Measurements from ENCODE around the gene SMIM3. TPM values are rescaled to one million over a fixed set of nuclear protein-coding genes. Genes with fewer than 3 reads are reported as not detected.
A peak's percentile ranks its signal among the peaks of the same experiment; 100 is the strongest.
"Not testable (repeated sequence)": the region's sequence is repeated elsewhere in the genome, so short reads cannot be mapped to it uniquely, and the experiment has no call there.

Gene SMIM3
- total RNA-seq, 1 experiment from 2014 or later, result 15.6 TPM

DNA sequence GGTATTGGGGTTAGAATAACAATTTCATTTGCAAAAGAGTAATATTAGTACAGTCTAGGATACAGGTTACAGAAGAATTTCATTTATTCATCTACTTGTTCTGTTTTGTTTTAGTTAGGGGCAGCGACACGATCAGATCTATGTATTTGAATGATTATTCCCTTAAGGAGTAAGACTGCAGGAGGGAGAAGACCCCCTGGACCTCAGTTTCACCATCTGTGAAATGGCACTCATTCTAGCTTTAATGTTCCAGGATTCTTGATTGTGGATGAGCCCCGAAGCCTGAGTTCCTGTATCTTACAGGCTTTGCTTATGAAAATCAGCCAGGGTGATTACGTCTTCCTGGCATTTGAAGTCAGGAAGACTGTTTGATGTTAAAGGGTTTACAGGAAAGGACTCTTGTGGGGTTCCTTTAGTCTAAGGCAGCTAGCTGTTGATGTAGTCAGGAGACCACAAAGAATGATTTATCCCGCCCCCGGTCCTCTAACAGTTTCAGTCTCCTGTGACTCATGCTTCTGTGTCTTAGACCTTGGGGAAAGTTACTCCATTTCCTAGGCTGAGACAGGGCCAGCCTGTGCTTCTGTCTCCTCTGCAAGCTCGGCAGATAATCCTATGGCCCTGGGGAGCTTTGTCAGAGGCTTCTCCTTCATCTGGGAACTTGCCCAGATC is 11.5 kb downstream of the SMIM3 start:
- Histone ChIP-seq H3K9me2 (replicated peaks; ENCODE audit: low read length) (no peaks in the 10 kb centered on the region), H2AFZ (ENCODE audit: low read length) (peak overlapping the region; percentile 66), H3K9me3 (ENCODE audit: low read length) (no peaks in the 10 kb centered on the region), H3K4me2 (ENCODE audit: low read length) (peak overlapping the region; percentile 72), H3K4me3 (ENCODE audit: low read length) (peak overlapping the region; percentile 21), H3K9ac (ENCODE audit: low read length) (peak overlapping the region; percentile 29), H3K36me3 (ENCODE audit: low read depth, low read length) (no peaks in the 10 kb centered on the region), H3K27ac (ENCODE audit: low read length) (peak overlapping the region; percentile 81), H3K27me3 (ENCODE audit: low read length) (no peaks in the 10 kb centered on the region), H3K79me2 (ENCODE audit: low read length) (peaks cover 28% of the 10 kb centered on the region), H4K20me1 (ENCODE audit: low read length) (no peaks in the 10 kb centered on the region), H3F3A (ENCODE audit: low read length, unreplicated experiment) (peaks cover 10% of the 10 kb centered on the region), H3K4me1 (ENCODE audit: insufficient read depth, low read length) (peaks cover 23% of the 10 kb centered on the region)
- CTCF ChIA-PET, result interaction anchor here (0.6 kb wide), 1 partner anchor 964 kb away, joined by 11 read pairs; no protein-coding TSS in a partner anchor
- intact Hi-C loops (cut with micrococcal nuclease), result no loop called here
- peak; percentile 99 for ATAC-seq
- POLR2A ChIA-PET (ENCODE audit: unreplicated experiment), result interaction anchor here (0.6 kb wide), 1 partner anchor 12 kb away, joined by 5 read pairs; no protein-coding TSS in a partner anchor
- peak; percentile 90 for DNase-seq
- no TSS peak for BruUV-seq (replicated peaks)
- TF ChIP-seq, protein P1, sequence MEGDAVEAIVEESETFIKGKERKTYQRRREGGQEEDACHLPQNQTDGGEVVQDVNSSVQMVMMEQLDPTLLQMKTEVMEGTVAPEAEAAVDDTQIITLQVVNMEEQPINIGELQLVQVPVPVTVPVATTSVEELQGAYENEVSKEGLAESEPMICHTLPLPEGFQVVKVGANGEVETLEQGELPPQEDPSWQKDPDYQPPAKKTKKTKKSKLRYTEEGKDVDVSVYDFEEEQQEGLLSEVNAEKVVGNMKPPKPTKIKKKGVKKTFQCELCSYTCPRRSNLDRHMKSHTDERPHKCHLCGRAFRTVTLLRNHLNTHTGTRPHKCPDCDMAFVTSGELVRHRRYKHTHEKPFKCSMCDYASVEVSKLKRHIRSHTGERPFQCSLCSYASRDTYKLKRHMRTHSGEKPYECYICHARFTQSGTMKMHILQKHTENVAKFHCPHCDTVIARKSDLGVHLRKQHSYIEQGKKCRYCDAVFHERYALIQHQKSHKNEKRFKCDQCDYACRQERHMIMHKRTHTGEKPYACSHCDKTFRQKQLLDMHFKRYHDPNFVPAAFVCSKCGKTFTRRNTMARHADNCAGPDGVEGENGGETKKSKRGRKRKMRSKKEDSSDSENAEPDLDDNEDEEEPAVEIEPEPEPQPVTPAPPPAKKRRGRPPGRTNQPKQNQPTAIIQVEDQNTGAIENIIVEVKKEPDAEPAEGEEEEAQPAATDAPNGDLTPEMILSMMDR (conservative IDR thresholded peaks at IDR 0.05; ENCODE audit: low read depth, low read length), result no peak
- TF ChIP-seq EZH2phosphoT487 (IDR thresholded peaks at IDR 0.05; ENCODE audit: borderline replicate concordance, low read length) (no peak), EZH2 (IDR thresholded peaks at IDR 0.05; ENCODE audit: low read length, unreplicated experiment) (no peak)

DNA sequence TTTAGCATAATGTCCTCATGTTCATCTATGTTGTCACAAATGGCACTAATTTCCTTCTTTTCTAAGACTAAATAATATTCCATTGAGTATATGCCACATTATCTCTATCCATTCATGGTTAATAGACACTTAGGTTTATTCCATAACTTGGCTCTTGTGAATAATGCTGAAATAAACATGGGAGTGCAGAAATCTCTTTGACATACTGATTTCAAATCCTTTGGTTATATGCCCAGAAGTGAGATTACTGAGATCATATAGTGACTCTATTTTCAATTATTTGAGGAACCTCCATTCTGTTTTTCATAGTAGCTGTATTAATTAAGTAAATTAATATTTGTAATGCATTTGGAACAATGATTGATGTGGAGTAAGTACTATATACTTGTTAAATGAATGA is 13.0 kb downstream of the SMIM3 start:
- Histone ChIP-seq H3K27me3 (ENCODE audit: low read length) (no peaks in the 10 kb centered on the region), H3K79me2 (ENCODE audit: low read length) (peaks cover 27% of the 10 kb centered on the region), H3K9me3 (ENCODE audit: low read length) (no peaks in the 10 kb centered on the region), H3K9me2 (replicated peaks; ENCODE audit: low read length) (no peaks in the 10 kb centered on the region), H4K20me1 (ENCODE audit: low read length) (no peaks in the 10 kb centered on the region), H3K4me3 (ENCODE audit: low read length) (no peak overlapping the region), H3K4me2 (ENCODE audit: low read length) (no peak overlapping the region), H3K36me3 (ENCODE audit: low read depth, low read length) (no peaks in the 10 kb centered on the region), H2AFZ (ENCODE audit: low read length) (no peak overlapping the region), H3F3A (ENCODE audit: low read length, unreplicated experiment) (peaks cover 10% of the 10 kb centered on the region), H3K9ac (ENCODE audit: low read length) (no peak overlapping the region), H3K4me1 (ENCODE audit: insufficient read depth, low read length) (peaks cover 23% of the 10 kb centered on the region), H3K27ac (ENCODE audit: low read length) (no peak overlapping the region)
- BruUV-seq (replicated peaks), result no TSS peak
- ChIA-PET CTCF (interaction anchor here (0.5 kb wide), 1 partner anchor 331 kb away, joined by 3 read pairs; no protein-coding TSS in a partner anchor), POLR2A (ENCODE audit: unreplicated experiment) (no interaction called here)
- ATAC-seq (no peak), DNase-seq (no peak)
- intact Hi-C loops (cut with micrococcal nuclease), result no loop called here
- TF ChIP-seq EZH2phosphoT487 (IDR thresholded peaks at IDR 0.05; ENCODE audit: borderline replicate concordance, low read length), result no peak
- no peak for TF ChIP-seq EZH2 (IDR thresholded peaks at IDR 0.05; ENCODE audit: low read length, unreplicated experiment)
- TF ChIP-seq, protein P1 (conservative IDR thresholded peaks at IDR 0.05; ENCODE audit: low read depth, low read length), result no peak

DNA sequence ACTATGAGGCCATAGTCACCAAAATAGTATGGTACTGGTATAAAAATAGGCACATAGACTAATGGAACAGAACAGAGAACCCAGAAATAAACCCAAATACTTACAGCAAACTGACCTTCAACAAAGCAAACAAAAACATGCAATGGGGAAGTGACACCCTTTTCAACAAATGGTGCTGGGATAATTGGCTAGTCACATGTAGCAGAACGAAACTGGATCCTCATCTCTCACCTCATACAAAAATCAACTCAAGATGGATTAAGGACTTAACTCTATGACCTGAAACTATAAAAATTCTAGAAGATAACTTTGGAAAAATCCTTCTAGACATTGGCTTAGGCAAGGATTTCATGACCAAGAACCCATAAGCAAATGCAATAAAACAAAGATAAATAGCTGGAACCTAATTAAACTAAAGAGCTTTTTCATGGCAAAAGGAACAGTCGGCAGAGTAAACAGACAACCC is 14.9 kb downstream of the SMIM3 start:
- H3K4me2 ChIP-seq (ENCODE audit: low read length); H3K4me3 ChIP-seq (ENCODE audit: low read length); H3K27ac ChIP-seq (ENCODE audit: low read length); intact Hi-C loops (cut with micrococcal nuclease); H3K9me3 ChIP-seq (ENCODE audit: low read length); H3K9me2 ChIP-seq (replicated peaks; ENCODE audit: low read length); H3K9ac ChIP-seq (ENCODE audit: low read length); DNase-seq; H2AFZ ChIP-seq (ENCODE audit: low read length); H4K20me1 ChIP-seq (ENCODE audit: low read length); BruUV-seq (replicated peaks); H3K36me3 ChIP-seq (ENCODE audit: low read depth, low read length); CTCF ChIA-PET; H3F3A ChIP-seq (ENCODE audit: low read length, unreplicated experiment); ATAC-seq; H3K27me3 ChIP-seq (ENCODE audit: low read length): not testable (repeated sequence)
- Histone ChIP-seq H3K4me1 (ENCODE audit: insufficient read depth, low read length) (peaks cover 23% of the 10 kb centered on the region), H3K79me2 (ENCODE audit: low read length) (peaks cover 15% of the 10 kb centered on the region)
- POLR2A ChIA-PET (ENCODE audit: unreplicated experiment), result interaction anchor here (0.7 kb wide), 1 partner anchor 1485 kb away, joined by 3 read pairs; no protein-coding TSS in a partner anchor
